ENCODE results near the gene RASGRF2. TPM values are rescaled to one million over a fixed set of nuclear protein-coding genes. Genes with fewer than 3 reads are reported as not detected.

RASGRF2 gene
- 11.7 TPM for total RNA-seq

GRCh38 chr5:80959768-80960442 lies at the start of gene RASGRF2:
Gene RASGRF2, plus strand, starts transcription at chr5:80960363. Its CDS starts 376 bp downstream, at chr5:80960739.
- DNase-seq (ENCODE audit: low spot score), result no peak

GRCh38 chr5:80912479-80912878 lies 47.7 kb upstream of the RASGRF2 start:
- DNase-seq (ENCODE audit: low spot score), result no peak

- no peak for DNase-seq (ENCODE audit: low spot score)
Measured at GRCh38 chr5:80915716-80916115, 44.4 kb upstream of the RASGRF2 start.

GRCh38 chr5:80916676-80917075 lies 43.5 kb upstream of the RASGRF2 start:
- no peak for DNase-seq (ENCODE audit: low spot score)

- no peak for DNase-seq (ENCODE audit: low spot score)
Measured at GRCh38 chr5:80917631-80918030, 42.5 kb upstream of the RASGRF2 start.

- no peak for DNase-seq (ENCODE audit: low spot score)
Measured at GRCh38 chr5:80919678-80920196, 40.4 kb upstream of the RASGRF2 start.

GRCh38 chr5:80920333-80920732 lies 39.8 kb upstream of the RASGRF2 start:
- no peak for DNase-seq (ENCODE audit: low spot score)

GRCh38 chr5:80921026-80921425 lies 39.1 kb upstream of the RASGRF2 start:
- DNase-seq (ENCODE audit: low spot score), result no peak

GRCh38 chr5:80925931-80926330 lies 34.2 kb upstream of the RASGRF2 start:
- no peak for DNase-seq (ENCODE audit: low spot score)

- no peak for DNase-seq (ENCODE audit: low spot score)
Measured at GRCh38 chr5:80926536-80926935, 33.6 kb upstream of the RASGRF2 start.

GRCh38 chr5:80926979-80927656 lies 33.0 kb upstream of the RASGRF2 start:
- no peak for DNase-seq (ENCODE audit: low spot score)

- no peak for DNase-seq (ENCODE audit: low spot score)
Measured at GRCh38 chr5:80928073-80928472, 32.1 kb upstream of the RASGRF2 start.

GRCh38 chr5:80930940-80931339 lies 29.2 kb upstream of the RASGRF2 start:
- DNase-seq (ENCODE audit: low spot score), result no peak

GRCh38 chr5:80931411-80931810 lies 28.8 kb upstream of the RASGRF2 start:
- no peak for DNase-seq (ENCODE audit: low spot score)

- no peak for DNase-seq (ENCODE audit: low spot score)
Measured at GRCh38 chr5:80933036-80933435, 27.1 kb upstream of the RASGRF2 start.

GRCh38 chr5:80934751-80935150 lies 25.4 kb upstream of the RASGRF2 start:
- no peak for DNase-seq (ENCODE audit: low spot score)

GRCh38 chr5:80935811-80936385 lies 24.3 kb upstream of the RASGRF2 start:
- DNase-seq (ENCODE audit: low spot score), result no peak

- DNase-seq (ENCODE audit: low spot score), result no peak
Measured at GRCh38 chr5:80936881-80937280, 23.3 kb upstream of the RASGRF2 start.

- no peak for DNase-seq (ENCODE audit: low spot score)
Measured at GRCh38 chr5:80937584-80938356, 22.4 kb upstream of the RASGRF2 start.

GRCh38 chr5:80941496-80941895 lies 18.7 kb upstream of the RASGRF2 start:
- DNase-seq (ENCODE audit: low spot score), result no peak

GRCh38 chr5:80951366-80951765 lies 8.8 kb upstream of the RASGRF2 start:
- no peak for DNase-seq (ENCODE audit: low spot score)

GRCh38 chr5:80953587-80953986 lies 6.6 kb upstream of the RASGRF2 start:
- no peak for DNase-seq (ENCODE audit: low spot score)

Data from ureter (tissue), 1 donor.